GM19099 (cell line): Measurements from ENCODE around the gene DPEP3.

ENCODE experiments used
- POLR2A ChIP-seq: IDR thresholded peaks from 3 replicates; pipeline ENCODE4 v1.6.1; 2011; ENCODE audit warnings: low read depth; ENCODE audit not compliant: insufficient read length; ENCODE audit errors: extremely low read depth

Gene DPEP3

DNA sequence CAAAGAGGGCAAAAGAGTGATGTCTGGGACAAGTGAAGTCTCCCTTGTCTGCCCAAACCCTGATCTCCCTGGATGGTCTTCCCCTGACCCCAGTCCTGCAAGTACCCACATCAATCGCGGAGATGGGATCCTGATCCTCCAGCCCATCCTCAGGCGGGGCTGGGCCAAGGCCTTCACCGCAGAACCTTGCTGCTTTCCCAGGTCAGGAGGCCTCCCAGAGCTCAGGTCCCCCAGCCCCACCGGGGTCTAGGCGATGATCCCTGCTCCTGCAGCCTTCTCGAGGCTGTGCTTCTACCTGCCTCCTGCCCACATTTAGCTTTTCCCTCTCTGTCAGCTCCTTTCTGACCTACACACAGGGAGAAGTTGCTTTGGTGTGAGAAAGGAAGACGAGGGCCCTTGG, 18.2 kb downstream of the DPEP3 start:
- no peak for TF ChIP-seq POLR2A

DNA sequence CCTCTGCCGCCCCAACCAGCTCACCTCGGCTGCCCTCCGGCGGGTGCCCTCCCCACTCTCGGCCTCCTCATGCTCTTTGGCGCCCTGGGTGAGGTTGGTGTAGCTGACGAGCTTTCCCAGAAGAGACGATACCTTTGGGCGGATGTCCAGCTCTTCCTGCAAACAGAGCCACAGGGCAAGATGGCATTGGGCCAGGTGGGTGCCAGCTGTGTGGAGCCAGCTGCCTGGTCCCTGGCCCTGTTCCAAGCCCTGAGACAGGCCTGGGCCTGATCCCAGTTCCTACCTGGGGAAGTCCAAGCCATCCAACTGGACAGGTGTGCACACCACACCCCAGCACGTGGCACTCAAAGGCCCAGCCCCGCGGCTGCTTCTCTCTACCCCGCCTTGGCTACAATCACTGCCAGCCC, 18.7 kb downstream of the DPEP3 start:
- TF ChIP-seq POLR2A: no peak

DNA sequence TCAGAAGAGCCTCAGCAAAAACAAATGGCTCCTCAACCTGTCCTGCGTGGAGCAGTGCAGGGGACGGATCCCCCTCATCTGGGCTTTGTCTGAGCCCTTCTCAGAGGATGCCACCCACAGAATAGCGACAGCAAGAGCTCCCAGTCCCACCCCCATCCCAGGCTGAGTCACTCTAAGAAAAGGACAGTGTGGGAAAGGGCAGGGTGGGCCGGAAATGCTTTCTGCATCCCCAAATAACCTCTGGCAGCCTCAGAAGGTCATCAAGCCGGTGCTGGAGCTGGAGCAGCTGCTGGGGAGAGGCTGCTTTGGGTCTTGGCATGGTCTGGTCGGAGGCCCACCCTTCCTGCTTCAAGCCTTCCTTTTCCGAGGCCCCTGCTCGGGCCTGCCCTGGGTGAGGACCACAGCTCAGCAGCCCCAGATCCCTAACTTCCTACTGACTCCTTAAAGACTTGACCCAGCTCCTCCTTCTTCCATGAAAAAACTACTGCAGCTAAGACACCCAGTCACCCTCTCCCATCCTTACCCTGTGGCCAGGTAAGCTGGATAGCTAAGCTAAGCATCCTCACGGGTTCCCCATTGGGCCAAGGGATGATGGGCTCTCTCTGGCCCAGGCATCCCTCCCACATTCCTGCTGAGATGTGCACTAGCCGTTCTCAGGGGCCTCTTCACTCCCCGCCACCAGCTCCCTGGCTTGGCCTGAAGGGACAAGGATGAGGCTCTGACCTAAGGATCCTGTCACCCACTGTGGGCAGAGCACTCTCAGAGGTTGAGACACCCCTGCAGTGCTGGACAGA, 20.6 kb downstream of the DPEP3 start:
- no peak for TF ChIP-seq POLR2A

DNA sequence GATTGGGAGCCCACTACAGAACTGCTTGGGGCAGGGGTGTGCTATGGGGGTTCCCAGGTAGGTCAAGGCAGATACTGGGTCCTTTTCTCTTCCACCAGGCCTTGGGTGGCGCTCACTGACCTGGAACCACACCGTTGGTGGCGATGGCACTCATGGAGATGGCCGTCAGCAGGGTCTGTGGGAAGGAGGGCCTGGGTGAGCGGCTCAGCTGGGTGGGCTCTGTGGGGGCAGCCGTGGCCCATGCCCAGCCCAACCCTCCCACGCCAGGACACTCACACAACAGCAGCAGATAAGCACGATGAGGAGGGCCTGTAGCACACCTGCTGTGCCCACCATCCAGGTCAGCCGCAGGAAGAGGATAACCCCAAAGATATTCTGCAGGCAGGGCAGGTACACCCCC, 22.7 kb downstream of the DPEP3 start:
- TF ChIP-seq POLR2A: no peak

DNA sequence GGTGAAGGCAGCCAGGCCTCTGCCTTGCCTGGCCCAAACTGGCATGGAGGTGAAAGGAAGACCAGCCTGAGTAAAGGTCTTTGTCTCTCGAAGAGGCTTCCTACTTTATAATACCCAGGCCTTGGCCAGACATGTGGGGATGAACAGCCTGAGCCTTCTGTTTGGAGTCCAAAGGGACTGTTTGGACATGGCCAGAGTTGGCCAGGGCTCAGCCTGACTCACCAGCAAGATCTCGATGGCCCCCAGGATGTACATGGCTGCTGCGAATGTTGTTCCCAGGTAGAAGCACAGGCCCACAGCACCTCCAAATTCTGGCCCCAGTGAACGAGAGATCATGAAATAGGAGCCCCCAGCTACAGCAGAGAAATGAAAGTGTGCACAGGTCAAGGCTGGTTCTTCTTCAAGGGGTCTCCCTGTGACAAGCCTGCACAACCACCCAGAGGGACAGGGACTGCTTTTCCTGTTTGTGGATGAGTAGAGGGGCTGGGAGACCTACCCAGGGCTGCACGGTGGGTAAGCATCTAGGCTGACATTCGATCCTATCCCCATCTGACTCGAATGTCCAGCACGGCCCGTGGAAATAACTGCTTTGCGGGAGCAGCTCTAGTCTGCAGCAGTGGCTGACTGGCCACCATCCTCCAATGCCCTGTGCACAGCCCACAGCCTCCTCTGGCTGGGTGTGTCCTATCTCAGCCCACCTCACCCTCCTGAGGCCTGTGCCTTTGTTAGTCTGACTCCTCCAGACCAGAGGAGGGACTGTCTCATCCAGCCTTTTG, 25.7 kb downstream of the DPEP3 start:
- no peak for TF ChIP-seq POLR2A

DNA sequence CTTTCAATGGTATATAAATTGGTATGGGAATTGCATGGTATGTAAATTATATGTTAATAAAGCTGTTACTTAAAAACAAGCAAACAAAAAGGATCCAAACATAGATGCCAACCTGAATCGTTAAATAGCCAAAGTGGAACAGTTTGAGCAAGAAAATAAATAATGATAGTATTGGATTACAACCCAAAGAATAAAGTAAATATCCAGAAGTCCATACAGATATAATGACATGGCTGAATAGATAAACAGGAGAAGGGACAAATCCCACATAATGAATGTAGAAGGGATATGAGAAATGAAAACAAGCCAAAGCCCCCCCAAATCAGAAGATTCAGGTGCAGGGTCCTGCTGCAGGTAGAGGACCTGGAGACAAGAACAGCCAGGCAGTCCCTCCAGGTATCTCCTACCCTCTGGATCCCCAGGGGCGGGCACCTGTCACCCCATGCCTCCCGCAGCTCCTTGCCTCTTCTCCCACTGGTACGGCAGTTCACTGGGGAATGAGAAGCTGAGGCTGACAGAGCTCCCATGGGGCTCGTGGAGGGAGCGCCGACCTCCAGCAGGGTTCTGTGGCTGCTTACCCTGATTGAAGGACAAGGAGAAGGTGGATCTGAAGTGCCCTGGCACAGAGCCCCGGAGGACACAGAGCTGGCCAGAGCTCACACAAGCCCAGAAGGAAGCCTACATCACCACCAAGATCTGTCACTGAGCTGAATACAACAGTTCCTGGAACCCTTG, 26.5 kb downstream of the DPEP3 start:
- TF ChIP-seq POLR2A: no peak

DNA sequence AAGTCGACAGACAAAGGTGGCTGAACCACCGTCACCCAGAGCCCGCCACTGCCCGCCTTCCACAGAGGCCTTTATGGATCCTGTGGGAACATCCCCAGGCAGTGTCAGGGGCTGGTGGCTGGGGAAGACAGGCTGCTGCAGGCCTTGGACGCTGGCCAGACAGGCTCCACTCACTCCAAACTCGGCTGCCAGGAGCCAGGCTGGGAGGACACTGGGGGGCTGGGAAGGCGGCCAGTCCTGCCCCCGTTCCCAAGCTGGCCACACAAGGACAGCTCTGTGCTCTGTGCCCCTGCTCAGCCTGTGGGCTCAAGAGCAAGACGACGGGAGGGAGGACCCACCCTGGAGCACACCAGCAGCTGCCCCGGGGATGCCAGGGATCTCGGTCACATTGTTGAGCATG, 28.8 kb downstream of the DPEP3 start:
- no peak for TF ChIP-seq POLR2A

DNA sequence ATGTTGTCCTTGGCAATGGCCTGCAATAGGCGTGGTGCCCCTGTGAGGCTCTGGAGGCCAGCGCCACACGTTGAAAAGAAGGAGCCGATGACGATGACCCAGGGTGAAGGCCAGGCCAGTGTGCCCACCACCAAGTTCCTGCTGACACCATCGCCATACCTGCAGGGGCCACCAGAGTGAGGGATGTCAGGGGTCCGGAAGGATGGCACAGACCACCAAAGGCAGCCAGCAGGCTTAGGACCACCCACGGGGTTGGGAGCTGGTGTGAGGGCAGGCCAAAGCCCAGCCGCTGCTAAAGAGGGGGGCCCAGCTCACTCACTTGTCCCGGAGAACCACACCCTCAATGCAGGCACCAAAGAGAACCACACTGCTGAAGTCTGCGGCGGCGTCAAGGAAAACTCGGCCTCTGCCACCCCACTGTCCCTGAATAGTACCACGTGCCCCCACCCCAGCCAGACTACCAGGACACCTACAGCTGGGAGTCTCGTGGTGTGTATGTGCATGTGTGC, 29.9 kb downstream of the DPEP3 start:
- no peak for TF ChIP-seq POLR2A

DNA sequence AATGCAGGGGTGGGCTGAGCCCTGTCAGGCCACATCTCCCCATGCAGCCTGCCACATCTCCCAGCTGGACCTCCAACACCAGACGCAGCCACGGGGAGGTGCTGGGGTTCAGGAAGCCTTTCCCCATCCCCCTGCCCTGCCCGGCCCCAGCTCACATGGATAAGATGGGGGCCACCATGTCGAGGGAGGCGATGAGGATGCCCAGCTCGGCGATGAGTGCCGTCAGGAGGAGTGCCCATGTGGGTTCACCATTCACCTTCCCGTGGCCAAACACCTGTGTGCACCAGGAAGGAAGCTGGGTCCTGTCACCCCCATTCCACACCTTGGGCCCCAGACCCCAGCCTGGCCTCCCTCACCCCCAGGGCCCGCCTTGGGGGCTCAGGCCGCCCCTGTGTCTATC, 30.7 kb downstream of the DPEP3 start:
- TF ChIP-seq POLR2A: no peak

DNA sequence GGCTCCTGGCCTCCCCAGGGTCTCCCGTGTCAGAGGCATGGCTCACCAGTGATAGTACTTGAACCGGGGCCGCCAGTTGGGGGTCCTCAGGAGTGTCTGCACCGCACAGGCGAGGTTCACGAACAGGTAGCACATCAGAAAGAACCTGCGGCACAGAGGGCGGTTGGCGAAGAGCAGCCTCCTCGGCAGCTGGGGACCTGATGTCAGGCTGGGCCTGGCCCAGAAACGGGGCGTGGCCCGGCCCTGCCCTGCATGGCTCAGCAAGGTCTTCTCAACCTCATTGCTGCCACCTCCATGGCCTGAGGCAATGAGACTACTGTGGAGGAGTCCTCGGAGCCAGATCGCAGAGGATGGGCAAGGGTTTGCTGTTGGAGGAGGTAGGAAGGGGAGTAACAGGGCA, 32.3 kb downstream of the DPEP3 start:
- TF ChIP-seq POLR2A: no peak

DNA sequence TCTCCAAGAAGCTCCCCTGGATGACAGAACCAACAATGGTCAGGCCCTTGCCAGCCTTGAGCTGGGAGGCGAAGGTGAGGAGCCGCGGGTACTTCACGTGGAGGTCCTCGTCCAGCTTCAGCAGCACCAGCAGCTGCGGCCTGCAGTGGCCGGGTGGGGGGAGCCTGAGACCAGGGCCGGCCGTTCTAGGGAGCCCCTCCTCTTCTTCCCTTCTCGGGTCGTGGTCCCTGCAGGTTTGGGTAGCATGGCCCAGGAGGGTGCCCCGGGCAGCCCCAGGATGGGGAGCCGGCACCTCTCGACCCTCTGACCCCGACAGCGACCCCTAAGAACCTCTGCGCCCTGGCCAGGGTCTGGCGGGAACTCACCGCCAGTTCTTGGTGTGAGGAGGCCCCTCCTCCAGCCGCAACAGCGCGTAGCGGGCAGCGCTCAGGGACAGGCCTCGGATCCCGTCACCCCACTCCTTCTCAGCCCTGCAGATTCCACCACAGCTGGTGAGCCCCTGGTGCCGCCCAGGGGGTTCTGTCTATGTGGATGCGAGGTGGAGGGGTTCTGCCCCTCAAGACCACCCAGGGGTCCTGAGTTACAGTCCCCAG, 33.2 kb downstream of the DPEP3 start:
- TF ChIP-seq POLR2A: peak; percentile 26

DNA sequence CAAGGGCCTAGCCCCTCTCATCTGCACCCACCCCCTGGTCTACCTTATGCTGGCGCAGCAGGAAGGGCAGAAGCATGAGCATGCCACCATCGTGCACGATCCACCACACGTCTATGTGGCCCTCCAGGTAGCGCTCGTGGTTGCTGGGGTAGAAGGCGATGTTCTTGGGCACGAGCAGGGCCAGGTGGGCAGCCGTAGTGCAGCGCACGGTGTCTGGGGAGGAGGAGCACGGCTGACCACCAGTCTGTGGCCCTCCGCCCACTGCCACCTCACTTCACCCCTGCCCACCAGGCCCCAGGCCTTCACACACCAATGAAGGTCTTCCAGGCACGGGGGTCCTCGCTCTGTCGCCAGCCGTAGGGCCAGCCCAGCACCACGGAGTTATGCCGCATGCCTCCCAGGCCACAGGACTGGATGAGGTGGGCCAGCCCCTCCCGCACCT, 34.1 kb downstream of the DPEP3 start:
- TF ChIP-seq POLR2A: no peak

DNA sequence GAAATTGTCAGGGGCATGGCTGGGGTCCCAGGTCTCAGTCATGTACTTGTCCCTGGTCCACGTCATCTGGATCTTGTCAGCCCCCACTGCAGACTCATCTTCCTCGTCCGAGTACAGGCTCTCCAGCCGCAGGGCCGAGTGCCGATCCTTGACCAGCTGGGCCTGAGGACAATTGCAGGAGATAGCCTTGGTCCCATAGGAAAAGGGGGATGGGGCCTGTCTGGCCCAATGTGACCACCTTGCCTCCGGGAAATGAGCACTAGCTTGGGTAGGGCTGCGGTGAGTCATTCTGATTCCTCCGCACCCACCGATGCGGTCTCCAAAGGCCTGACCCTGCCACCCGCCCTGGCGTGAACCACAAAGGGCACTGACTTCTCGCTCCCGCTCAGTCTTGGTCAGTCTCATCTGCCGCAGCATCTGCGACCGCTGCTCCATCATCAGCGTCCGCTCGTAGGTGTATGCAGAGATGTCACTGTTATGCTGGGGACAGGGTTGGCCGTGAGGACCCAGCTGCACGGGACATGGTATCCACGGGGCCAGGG, 34.8 kb downstream of the DPEP3 start:
- TF ChIP-seq POLR2A: no peak

DNA sequence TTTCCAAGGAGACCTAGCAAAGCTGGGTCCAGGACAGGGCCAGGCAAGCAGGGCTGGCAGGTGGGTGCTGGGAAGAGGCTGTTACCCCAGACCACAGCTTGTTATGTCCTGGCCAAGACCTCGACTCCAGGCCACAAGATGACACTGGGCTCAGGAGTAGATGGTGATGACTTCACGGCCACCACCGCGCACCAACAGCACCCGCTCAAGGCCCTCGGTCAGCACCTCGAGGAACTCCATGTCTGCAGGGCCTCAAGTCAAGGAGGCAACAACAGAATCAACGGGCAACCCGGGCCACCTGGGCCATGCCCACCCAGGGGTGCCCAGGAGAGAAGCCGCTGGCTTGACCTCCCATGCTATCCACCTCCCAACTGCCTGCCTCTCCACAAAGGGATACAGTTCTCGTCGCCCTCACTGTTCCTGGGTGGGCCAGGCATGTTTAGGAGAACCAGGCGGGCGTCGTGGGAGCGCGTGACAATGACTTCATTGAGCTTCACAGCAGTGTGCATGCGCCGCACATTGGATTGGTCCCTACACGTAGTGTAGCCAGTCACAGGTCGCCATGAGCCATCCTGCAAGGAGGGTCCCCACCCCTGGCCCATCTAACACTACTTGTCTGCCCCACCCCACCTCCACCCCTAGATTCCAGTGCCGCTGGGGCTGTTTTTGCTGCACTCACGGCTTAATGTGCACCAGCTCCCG, 35.5 kb downstream of the DPEP3 start:
- no peak for TF ChIP-seq POLR2A

DNA sequence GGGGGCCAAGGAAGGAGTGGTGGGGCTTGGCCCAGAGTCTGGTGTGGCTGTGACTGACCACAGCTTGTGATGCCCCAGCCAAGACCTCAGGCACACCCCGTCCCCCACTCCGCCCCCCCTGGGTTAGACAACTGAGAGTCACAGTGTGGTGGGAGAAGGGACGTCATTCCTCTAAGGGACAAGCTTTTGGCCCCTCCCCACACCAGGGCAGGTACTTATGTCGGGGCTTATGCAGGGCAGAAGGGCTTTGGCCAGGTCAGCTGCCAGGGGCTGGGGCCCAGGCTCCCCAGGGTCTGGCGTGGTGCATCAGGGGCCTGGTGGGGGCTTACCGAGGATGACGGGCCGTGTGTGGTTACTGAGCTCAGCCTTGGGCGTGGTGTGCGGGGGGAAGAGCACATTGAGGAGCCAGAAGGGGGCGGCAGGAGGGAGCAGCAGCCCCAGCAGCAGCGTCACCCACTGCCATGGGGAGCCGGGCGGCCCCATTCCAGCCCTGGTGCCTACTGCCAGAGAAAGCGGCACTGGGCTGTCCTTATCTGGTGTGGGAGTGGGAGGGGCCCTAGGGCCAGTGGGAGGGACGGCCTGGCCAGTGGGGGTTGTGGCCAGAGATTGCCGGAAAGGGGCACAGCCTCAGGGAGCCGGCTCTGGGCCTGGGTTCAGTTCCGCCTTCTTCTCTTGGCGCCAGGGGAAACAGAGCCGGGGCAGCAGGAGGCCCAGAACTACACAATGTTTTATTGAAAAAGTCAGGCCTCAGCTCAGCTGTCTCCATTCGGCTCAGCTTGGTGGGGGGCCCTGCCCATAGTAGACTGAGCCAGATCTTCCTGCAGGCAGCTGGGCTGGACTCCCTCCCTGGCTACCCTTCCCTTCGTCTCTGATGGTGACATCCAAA, 36.4 kb downstream of the DPEP3 start, which contains the start of gene LCAT:
Gene LCAT (minus strand): TSS at position 502 of the 886 bp plus-strand sequence. CDS start 19 bp downstream, at position 483.
- no peak for TF ChIP-seq POLR2A
